OCI-LY1 (cell line): ENCODE data around the gene ADAMTS18.

Source experiments
- CTCF ChIP-seq: fragments of 200-600 bp; sonication (generic), shearing (Covaris generic); IDR thresholded peaks from 2 replicates; pipeline ENCODE4 v1.5.1; 2017; ENCODE audit warnings: mild to moderate bottlenecking, antibody characterized with exemption, low read length, moderate library complexity, mixed read lengths
- EZH2 ChIP-seq: fragments of 200-600 bp; sonication (generic), shearing (Covaris generic); IDR thresholded peaks from 2 replicates; pipeline ENCODE4 v1.8.0; 2017; ENCODE audit warnings: borderline replicate concordance, mixed run types, mild to moderate bottlenecking, antibody characterized with exemption, low read length, moderate library complexity, mixed read lengths

DNA sequence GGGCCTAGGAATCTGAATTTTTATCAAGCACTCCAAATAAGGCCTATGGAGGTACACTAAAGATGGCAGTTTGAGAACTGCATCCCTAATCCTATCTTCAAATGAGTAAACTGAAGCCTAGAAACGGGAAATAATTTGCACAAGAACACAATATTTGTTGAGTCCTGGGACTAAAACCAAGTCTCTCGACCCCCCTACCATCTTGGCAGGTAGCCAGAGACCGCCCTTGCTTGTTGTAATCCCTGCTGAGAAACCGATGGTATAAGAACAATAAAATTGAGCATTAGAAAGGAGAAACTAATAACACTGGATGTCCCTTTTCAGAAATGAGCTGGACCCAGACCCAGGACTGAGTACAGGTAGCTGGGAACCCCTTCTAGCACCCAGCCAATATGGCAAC is 24.4 kb downstream of the ADAMTS18 start:
- TF ChIP-seq CTCF (no peak), EZH2 (no peak)
